ENCODE data around the gene EEF2K. TPM values are rescaled to one million over a fixed set of nuclear protein-coding genes. Genes with fewer than 3 reads are reported as not detected.

EEF2K gene
- total and polyA plus RNA-seq, 5 donors from 2014 or later: 2.7 to 20.1 (median 3.6) TPM

DNA sequence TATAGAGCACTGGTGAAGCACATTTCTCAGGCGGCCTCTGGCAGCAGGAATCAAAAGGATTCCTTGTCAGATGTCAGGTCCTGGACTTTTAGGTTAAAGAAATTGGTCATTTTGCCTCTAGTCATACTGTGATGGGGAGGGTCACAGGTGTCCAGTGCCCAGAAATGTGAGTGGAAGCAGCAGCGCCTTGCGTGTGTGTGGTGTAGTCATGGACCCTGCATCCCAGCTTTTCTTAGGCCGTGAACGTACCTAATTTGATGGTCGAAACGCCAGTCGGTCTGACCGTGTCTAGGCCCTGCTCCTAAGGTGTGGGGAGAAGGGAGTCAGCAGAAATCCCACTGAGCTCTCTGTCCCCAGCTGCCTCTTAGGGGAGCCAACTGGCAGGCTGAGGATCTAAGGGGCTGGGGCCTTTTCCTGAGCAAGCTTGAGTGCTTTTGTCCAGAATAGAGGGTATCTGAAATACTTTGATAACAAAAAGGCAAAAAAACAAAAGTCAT is 123.2 kb downstream of the EEF2K start:
- H3K4me3 Mint-ChIP-seq: no peak overlapping the region

DNA sequence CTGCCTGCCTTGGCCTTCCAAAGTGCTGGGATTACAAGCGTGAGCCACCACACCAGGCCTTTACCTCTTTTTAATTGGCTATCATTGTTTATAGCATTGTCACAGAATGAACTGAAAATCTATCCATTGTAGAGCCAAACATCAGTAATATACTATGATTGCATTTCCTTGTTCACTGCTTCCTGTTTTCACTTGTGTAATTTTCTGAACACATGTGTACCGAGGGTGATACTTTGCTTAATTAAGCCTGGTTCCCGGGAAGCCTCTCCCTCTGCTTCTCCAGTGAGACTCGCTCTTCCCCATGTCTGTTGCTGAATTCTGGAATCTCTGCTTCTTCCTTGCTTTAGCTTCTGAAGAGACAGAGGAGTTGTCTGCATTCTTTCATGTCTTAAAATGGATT is 124.2 kb downstream of the EEF2K start:
- DNase-seq: no peak
- peaks cover 85% of the 10 kb centered on the region for H3K36me3 ChIP-seq (ENCODE audit: control insufficient read depth, insufficient read depth, low read length)
- no peaks in the 10 kb centered on the region for H3K27me3 ChIP-seq (ENCODE audit: control insufficient read depth, insufficient read depth, low read length)
- Mint-ChIP-seq H3K27me3 (no peaks in the 10 kb centered on the region), H3K4me3 (no peak overlapping the region), H3K4me1 (peaks cover 18 to 31% (median 27%) of the 10 kb centered on the region in 4 donors), H3K27ac (peak overlapping the region; percentile 20 to 46 (median 41)), H3K9me3 (peaks cover 0 to 2% (median 0%) of the 10 kb centered on the region in 7 donors), H3K36me3 (peaks cover 46% of the 10 kb centered on the region)
- peaks cover 3% of the 10 kb centered on the region for H3K4me1 ChIP-seq (ENCODE audit: control insufficient read depth, insufficient read depth, low read length, poor library complexity, severe bottlenecking)
- H3K27ac ChIP-seq (ENCODE audit: insufficient read depth, low read length, poor library complexity, severe bottlenecking): no peak overlapping the region
- H3K4me3 ChIP-seq (ENCODE audit: low read depth, low read length): no peak overlapping the region
- ATAC-seq (ENCODE audit: low read depth in 2 of 2): no peak
- H3K9me3 ChIP-seq (ENCODE audit: control insufficient read depth in 2 of 2, low read length in 2 of 2): no peaks in the 10 kb centered on the region

More for the DNA sequence above, 123.2 kb downstream of the EEF2K start:
- Histone ChIP-seq H3K36me3 (ENCODE audit: control insufficient read depth, insufficient read depth, low read length) (peaks cover 85% of the 10 kb centered on the region), H3K27me3 (ENCODE audit: control insufficient read depth, insufficient read depth, low read length) (no peaks in the 10 kb centered on the region), H3K9me3 (ENCODE audit: control insufficient read depth in 2 of 2, low read length in 2 of 2) (no peaks in the 10 kb centered on the region), H3K27ac (ENCODE audit: insufficient read depth, low read length, poor library complexity, severe bottlenecking) (no peak overlapping the region), H3K4me3 (ENCODE audit: low read depth, low read length) (no peak overlapping the region), H3K4me1 (ENCODE audit: control insufficient read depth, insufficient read depth, low read length, poor library complexity, severe bottlenecking) (peaks cover 3% of the 10 kb centered on the region)
- Mint-ChIP-seq H3K36me3 (peaks cover 38% of the 10 kb centered on the region), H3K27me3 (no peaks in the 10 kb centered on the region), H3K27ac (peak overlapping the region in 2 of 3 donors; percentile 41 to 71), H3K4me1 (peaks cover 14 to 28% (median 20%) of the 10 kb centered on the region in 4 donors), H3K9me3 (peaks cover 0 to under 1% (median 0%) of the 10 kb centered on the region in 7 donors)
- no peak for DNase-seq
- no peak for ATAC-seq (ENCODE audit: low read depth in 2 of 2)

DNA sequence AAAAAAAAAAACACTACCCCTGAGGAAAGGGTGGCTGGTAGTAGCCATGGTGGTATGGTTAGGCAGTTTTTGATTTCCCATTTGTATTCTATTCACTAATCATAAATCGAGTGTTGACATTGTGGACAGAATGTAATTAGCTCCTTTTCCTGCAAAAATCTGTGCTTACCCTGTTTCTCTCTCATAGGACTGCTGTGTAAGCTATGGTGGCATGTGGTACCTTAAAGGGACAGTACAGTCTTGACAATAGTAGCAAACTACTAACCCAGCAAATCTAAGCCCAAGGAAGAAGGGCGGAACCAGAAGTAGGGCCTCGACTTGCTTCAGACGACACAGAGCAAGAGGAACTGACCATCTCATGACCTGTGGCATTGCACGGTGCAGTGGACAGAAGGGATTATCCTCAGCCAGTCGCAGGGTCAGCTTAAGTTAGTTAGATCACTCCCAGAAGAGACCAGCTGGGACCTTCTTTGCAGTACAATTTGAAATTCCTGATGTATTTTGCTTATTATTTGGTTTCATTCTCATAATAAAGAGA is 127.4 kb downstream of the EEF2K start:
- Histone ChIP-seq H3K4me3 (ENCODE audit: low read depth, low read length) (no peak overlapping the region), H3K36me3 (ENCODE audit: control insufficient read depth, insufficient read depth, low read length) (peaks cover 75% of the 10 kb centered on the region), H3K9me3 (ENCODE audit: control insufficient read depth in 2 of 2, low read length in 2 of 2) (peaks cover 11 to 21% of the 10 kb centered on the region in 2 experiments), H3K4me1 (ENCODE audit: control insufficient read depth, insufficient read depth, low read length, poor library complexity, severe bottlenecking) (peaks cover under 1% of the 10 kb centered on the region), H3K27me3 (ENCODE audit: control insufficient read depth, insufficient read depth, low read length) (no peaks in the 10 kb centered on the region), H3K27ac (ENCODE audit: insufficient read depth, low read length, poor library complexity, severe bottlenecking) (no peak overlapping the region)
- no peak overlapping the region for H3K4me3 Mint-ChIP-seq
- H3K27me3 Mint-ChIP-seq: no peaks in the 10 kb centered on the region
- ATAC-seq (ENCODE audit: low read depth in 2 of 2) (no peak), DNase-seq (no peak)
- peaks cover 72% of the 10 kb centered on the region for H3K36me3 Mint-ChIP-seq
- peaks cover 18 to 40% (median 30%) of the 10 kb centered on the region in 4 donors for H3K4me1 Mint-ChIP-seq
- H3K27ac Mint-ChIP-seq: peak overlapping the region in 1 of 3 donors; percentile 34
- peaks cover 2 to 21% (median 10%) of the 10 kb centered on the region in 7 donors for H3K9me3 Mint-ChIP-seq

DNA sequence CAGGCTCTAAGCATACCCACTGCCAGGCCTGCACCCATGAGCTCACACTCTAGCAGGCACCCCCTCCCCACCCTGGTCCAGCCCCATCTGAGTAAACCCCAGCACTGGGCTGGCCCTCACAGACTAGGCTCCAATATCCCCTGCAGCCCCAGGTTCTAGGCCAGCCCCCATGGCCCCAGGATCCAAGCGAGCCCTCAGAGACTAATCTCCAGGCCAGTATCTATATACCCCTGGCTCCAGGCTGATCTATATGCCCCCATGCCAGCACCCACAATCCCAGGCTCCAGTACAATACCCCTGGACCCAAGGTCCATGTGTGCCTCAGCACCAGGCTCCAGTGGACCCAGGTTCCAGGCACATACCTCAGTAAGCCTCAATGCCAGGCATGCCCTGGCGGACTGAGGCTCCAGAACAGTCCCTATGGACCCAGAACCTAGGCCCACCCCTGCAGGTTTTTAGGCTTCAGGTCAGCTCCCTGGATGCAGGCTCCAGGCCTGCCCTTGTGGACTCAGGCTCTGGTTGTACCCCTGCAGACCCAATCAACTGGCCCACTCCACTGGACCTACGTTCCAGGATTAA is 129.7 kb downstream of the EEF2K start:
- Histone ChIP-seq H3K4me1 (ENCODE audit: control insufficient read depth, insufficient read depth, low read length, poor library complexity, severe bottlenecking) (no peaks in the 10 kb centered on the region), H3K36me3 (ENCODE audit: control insufficient read depth, insufficient read depth, low read length) (peaks cover 59% of the 10 kb centered on the region), H3K9me3 (ENCODE audit: control insufficient read depth in 2 of 2, low read length in 2 of 2) (peaks cover 11 to 21% of the 10 kb centered on the region in 2 experiments), H3K27ac (ENCODE audit: insufficient read depth, low read length, poor library complexity, severe bottlenecking) (no peak overlapping the region), H3K27me3 (ENCODE audit: control insufficient read depth, insufficient read depth, low read length) (no peaks in the 10 kb centered on the region), H3K4me3 (ENCODE audit: low read depth, low read length) (no peak overlapping the region)
- Mint-ChIP-seq H3K4me3 (no peak overlapping the region), H3K9me3 (peaks cover 2 to 30% (median 15%) of the 10 kb centered on the region in 7 donors), H3K27me3 (no peaks in the 10 kb centered on the region), H3K36me3 (peaks cover 79% of the 10 kb centered on the region), H3K4me1 (peaks cover 17 to 43% (median 20%) of the 10 kb centered on the region in 4 donors), H3K27ac (no peak overlapping the region)
- ATAC-seq (ENCODE audit: low read depth in 2 of 2): no peak
- no peak for DNase-seq

DNA sequence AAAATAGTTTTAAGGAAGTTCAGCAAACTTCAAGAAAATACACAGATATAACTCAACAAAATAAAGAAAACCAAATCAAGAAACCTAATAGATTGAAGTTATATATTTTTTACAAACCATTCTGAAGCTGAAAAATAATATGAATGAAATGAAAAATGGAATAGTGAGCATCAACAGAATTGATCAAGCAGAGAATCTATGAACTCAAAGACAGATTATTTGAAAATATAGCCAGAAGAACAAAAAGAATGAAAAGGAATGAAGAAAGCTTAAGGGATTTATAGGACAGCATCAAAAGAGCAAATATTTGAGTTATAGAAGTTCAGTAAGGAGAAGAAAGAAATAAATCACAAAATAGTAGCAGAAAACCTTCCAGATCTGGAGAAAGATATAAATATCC is 130.5 kb downstream of the EEF2K start:
- no peak overlapping the region for H3K27ac ChIP-seq (ENCODE audit: insufficient read depth, low read length, poor library complexity, severe bottlenecking)
- Mint-ChIP-seq H3K27ac (no peak overlapping the region), H3K9me3 (peaks cover 2 to 30% (median 15%) of the 10 kb centered on the region in 7 donors), H3K27me3 (no peaks in the 10 kb centered on the region), H3K4me1 (peaks cover 15 to 38% (median 22%) of the 10 kb centered on the region in 4 donors), H3K4me3 (peak overlapping the region in 1 of 4 donors; percentile 45), H3K36me3 (peaks cover 82% of the 10 kb centered on the region)
- no peak overlapping the region for H3K4me3 ChIP-seq (ENCODE audit: low read depth, low read length)
- ATAC-seq (ENCODE audit: low read depth in 2 of 2) (no peak), DNase-seq (no peak)
- H3K36me3 ChIP-seq (ENCODE audit: control insufficient read depth, insufficient read depth, low read length): peaks cover 53% of the 10 kb centered on the region
- no peaks in the 10 kb centered on the region for H3K27me3 ChIP-seq (ENCODE audit: control insufficient read depth, insufficient read depth, low read length)
- H3K9me3 ChIP-seq (ENCODE audit: control insufficient read depth in 2 of 2, low read length in 2 of 2): peaks cover 11 to 25% of the 10 kb centered on the region in 2 experiments
- no peaks in the 10 kb centered on the region for H3K4me1 ChIP-seq (ENCODE audit: control insufficient read depth, insufficient read depth, low read length, poor library complexity, severe bottlenecking)

DNA sequence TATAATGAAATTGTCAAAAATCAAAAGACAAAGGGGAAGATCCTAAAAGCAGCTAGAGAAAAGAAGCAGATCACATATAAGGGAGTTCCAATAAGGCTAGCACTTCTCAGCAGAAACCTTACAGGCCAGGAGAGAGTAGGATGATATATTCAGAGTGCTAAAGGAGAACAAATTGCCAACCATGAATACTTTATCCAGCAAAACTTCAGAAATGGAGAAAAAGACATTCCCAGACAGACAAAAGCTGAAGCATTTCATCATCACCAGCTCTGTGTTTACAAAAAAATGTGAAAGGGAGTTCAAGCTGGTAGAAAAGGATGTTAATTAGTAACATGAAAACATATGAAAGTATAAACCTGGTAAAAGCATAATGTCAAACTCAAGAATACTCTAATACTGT is 131.0 kb downstream of the EEF2K start:
- DNase-seq (no peak), ATAC-seq (ENCODE audit: low read depth in 2 of 2) (no peak)
- Histone ChIP-seq H3K4me1 (ENCODE audit: control insufficient read depth, insufficient read depth, low read length, poor library complexity, severe bottlenecking) (no peaks in the 10 kb centered on the region), H3K36me3 (ENCODE audit: control insufficient read depth, insufficient read depth, low read length) (peaks cover 48% of the 10 kb centered on the region), H3K27ac (ENCODE audit: insufficient read depth, low read length, poor library complexity, severe bottlenecking) (no peak overlapping the region), H3K27me3 (ENCODE audit: control insufficient read depth, insufficient read depth, low read length) (no peaks in the 10 kb centered on the region), H3K4me3 (ENCODE audit: low read depth, low read length) (no peak overlapping the region), H3K9me3 (ENCODE audit: control insufficient read depth in 2 of 2, low read length in 2 of 2) (peaks cover 11 to 25% of the 10 kb centered on the region in 2 experiments)
- Mint-ChIP-seq H3K4me1 (peaks cover 13 to 35% (median 24%) of the 10 kb centered on the region in 4 donors), H3K9me3 (peaks cover 2 to 30% (median 15%) of the 10 kb centered on the region in 7 donors), H3K27ac (no peak overlapping the region), H3K36me3 (peaks cover 82% of the 10 kb centered on the region), H3K4me3 (no peak overlapping the region), H3K27me3 (no peaks in the 10 kb centered on the region)

DNA sequence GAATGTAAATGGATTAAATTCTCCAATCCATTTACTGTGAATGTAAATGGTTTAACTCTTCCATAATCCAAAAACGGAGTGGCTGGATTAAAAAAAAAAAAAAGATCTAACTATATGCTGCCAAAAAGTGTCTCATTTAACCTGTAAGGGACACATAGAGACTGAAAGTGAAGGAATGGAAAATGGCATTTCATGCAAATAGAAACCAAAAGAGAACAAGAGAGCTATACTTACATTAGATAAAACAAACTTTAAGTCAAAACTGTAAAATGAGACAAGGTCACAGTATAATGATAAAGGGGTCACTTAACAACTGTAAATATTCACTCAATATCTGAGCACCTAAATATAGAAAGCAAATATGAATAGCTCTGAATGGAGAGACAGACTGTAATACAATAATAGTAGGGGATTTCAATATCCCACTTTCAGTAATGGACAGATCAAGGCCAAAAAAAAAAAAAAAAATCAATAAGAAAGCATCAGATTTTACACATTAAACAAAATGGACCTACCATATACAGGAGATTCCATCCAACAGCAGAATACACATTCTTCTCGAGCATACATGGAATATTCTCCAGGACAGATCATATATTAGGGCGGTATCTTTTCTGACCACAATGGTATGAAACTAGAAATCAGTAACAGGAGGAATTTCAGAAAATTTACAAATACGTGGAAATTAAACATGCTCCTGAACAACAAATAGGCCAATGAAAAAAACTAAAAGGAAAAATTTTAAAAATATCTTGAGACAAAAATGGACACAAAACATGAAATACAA is 132.0 kb downstream of the EEF2K start:
- H3K9me3 Mint-ChIP-seq: peaks cover 2 to 30% (median 15%) of the 10 kb centered on the region in 7 donors
- H3K4me1 Mint-ChIP-seq: peaks cover 18 to 42% (median 31%) of the 10 kb centered on the region in 4 donors
- Histone ChIP-seq H3K4me3 (ENCODE audit: low read depth, low read length) (no peak overlapping the region), H3K9me3 (ENCODE audit: control insufficient read depth in 2 of 2, low read length in 2 of 2) (peaks cover 11 to 25% of the 10 kb centered on the region in 2 experiments), H3K4me1 (ENCODE audit: control insufficient read depth, insufficient read depth, low read length, poor library complexity, severe bottlenecking) (no peaks in the 10 kb centered on the region), H3K27ac (ENCODE audit: insufficient read depth, low read length, poor library complexity, severe bottlenecking) (no peak overlapping the region), H3K36me3 (ENCODE audit: control insufficient read depth, insufficient read depth, low read length) (peaks cover 40% of the 10 kb centered on the region), H3K27me3 (ENCODE audit: control insufficient read depth, insufficient read depth, low read length) (no peaks in the 10 kb centered on the region)
- H3K27ac Mint-ChIP-seq: peak overlapping the region in 1 of 3 donors; percentile 53
- no peaks in the 10 kb centered on the region for H3K27me3 Mint-ChIP-seq
- peaks cover 85% of the 10 kb centered on the region for H3K36me3 Mint-ChIP-seq
- H3K4me3 Mint-ChIP-seq: no peak overlapping the region
- no peak for ATAC-seq (ENCODE audit: low read depth in 2 of 2)
- DNase-seq: no peak

Measured in CD4-positive, CD25-positive, alpha-beta regulatory T cell (primary cell).